ENCODE measurements around the gene HELQ. TPM values are rescaled to one million over a fixed set of nuclear protein-coding genes. Genes with fewer than 3 reads are reported as not detected.

Gene HELQ
- total and polyA plus RNA-seq, 12 donors: 12.1 to 80.0 (median 32.7) TPM

- DNase-seq: no peak
- H3K27ac ChIP-seq: no peak overlapping the region
- intact Hi-C loops (cut with DNase I): no loop called here
- H3K9me3 ChIP-seq (replicated peaks in 1 of 3): no peaks in the 10 kb centered on the region
- no peak for TF ChIP-seq POLR2A (IDR thresholded peaks at IDR 0.05)
- TF ChIP-seq, protein P1, sequence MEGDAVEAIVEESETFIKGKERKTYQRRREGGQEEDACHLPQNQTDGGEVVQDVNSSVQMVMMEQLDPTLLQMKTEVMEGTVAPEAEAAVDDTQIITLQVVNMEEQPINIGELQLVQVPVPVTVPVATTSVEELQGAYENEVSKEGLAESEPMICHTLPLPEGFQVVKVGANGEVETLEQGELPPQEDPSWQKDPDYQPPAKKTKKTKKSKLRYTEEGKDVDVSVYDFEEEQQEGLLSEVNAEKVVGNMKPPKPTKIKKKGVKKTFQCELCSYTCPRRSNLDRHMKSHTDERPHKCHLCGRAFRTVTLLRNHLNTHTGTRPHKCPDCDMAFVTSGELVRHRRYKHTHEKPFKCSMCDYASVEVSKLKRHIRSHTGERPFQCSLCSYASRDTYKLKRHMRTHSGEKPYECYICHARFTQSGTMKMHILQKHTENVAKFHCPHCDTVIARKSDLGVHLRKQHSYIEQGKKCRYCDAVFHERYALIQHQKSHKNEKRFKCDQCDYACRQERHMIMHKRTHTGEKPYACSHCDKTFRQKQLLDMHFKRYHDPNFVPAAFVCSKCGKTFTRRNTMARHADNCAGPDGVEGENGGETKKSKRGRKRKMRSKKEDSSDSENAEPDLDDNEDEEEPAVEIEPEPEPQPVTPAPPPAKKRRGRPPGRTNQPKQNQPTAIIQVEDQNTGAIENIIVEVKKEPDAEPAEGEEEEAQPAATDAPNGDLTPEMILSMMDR (IDR thresholded peaks at IDR 0.05): peak; percentile 19 to 50 (median 40)
- H3K36me3 ChIP-seq (replicated peaks in 1 of 2): no peaks in the 10 kb centered on the region
- H3K4me1 ChIP-seq (replicated peaks in 1 of 2): no peaks in the 10 kb centered on the region
- no peaks in the 10 kb centered on the region for H3K27me3 ChIP-seq
- WGBS, 4 donors: 2 to 14% (median 6%) methylated on average over 1 of the region's 1 CpG
- no peak overlapping the region for H3K4me3 ChIP-seq
These were observed 35.3 kb upstream of the HELQ start for GRCh38 chr4:83490876-83491450.

DNA sequence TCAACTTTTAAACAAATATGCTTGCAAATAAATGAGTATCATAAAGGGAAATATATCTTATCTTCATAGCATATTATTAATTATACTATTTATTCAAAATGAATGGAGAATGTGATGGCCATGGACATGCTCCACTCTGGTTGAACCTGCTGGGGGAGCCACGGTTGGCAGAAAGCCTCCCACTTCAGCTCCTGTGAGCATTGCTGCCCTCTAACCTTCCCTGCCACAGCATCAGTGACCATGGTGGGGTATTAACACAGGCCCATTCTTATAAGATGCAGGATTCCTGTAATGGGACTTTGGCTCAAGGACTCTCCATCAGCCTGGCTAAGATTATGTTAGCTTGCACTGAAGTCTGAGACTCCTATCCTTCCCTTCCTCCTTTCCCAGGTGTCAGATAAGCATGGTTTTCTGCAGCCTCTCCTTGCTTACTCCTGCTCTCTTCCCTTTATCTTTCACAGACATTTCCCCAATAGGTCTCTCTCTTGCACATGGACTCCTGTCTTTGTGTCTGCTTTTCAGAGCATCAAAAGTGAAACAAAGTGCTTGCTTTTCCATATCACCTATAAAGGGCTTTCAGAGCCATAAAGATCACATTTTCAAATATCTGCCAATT lies 34.2 kb upstream of the HELQ start:
- no peak for DNase-seq
- Histone ChIP-seq H3K4me3 (no peak overlapping the region), H3K27ac (no peak overlapping the region), H3K27me3 (no peaks in the 10 kb centered on the region), H3K4me1 (replicated peaks in 1 of 2) (peaks cover 0 to 6% of the 10 kb centered on the region in 2 donors), H3K36me3 (replicated peaks in 1 of 2) (no peaks in the 10 kb centered on the region), H3K9me3 (replicated peaks in 1 of 3) (no peaks in the 10 kb centered on the region)
- intact Hi-C loops (cut with DNase I): no loop called here
- TF ChIP-seq, protein P1 (IDR thresholded peaks at IDR 0.05): no peak
- no peak for TF ChIP-seq POLR2A (IDR thresholded peaks at IDR 0.05)
- WGBS, 4 donors: 23 to 41% (median 35%) methylated on average over 1 of the region's 1 CpG

DNA sequence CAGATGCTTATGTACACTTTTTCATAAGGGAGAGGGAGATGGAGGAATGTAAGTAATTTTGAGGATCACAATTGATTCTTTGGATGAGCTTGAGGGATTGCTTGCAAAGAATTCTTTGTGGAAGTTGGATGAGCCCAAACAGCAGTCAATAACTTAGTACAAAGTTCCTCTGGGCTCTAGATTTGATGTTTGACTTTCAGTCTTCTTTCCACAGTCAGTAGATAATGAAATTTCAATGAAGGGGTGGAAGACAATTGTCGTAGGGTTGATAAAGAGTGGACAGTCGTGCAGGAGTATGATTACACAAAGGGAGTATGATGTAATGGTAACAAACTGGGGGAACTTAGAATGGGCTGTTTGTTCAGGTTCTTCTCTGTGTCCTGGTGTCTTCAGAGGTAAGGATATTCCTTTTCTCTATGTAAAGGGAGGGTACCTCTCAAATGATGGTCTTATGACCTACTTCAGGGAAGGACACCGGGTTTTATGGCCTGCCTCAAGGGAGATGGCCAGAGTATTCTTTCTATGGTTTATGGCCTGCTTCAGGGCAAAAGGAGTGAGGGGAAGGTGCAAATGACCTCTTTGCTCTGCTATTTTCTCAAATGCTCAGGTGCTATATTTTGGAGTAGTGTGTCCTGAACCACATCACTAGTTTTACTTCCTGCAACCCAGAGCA lies 31.0 kb upstream of the HELQ start:
- no peak for DNase-seq
- WGBS, 4 donors: 80 to 86% (median 83%) methylated on average over 3 of the region's 3 CpGs
- H3K4me3 ChIP-seq: no peak overlapping the region
- no peaks in the 10 kb centered on the region for H3K36me3 ChIP-seq (replicated peaks in 1 of 2)
- intact Hi-C loops (cut with DNase I): no loop called here
- no peak for TF ChIP-seq POLR2A (IDR thresholded peaks at IDR 0.05)
- TF ChIP-seq, protein P1 (IDR thresholded peaks at IDR 0.05): no peak
- no peaks in the 10 kb centered on the region for H3K27me3 ChIP-seq
- H3K4me1 ChIP-seq (replicated peaks in 1 of 2): peaks cover 0 to 13% of the 10 kb centered on the region in 2 donors
- no peaks in the 10 kb centered on the region for H3K9me3 ChIP-seq (replicated peaks in 1 of 3)
- H3K27ac ChIP-seq: no peak overlapping the region
